SK-N-SH treated with all-trans-retinoic acid at 6 μM for 48 hours (cell line): ENCODE measurements around the gene INSM1.

ENCODE experiments used
- ATAC-seq: fragments of 200-7000 bp; cut with Tn5 transposase; 3 replicates; pipeline ENCODE4 v1.9.1; 2020; ENCODE audit warnings: mild to moderate bottlenecking, moderate library complexity
- CSDC2 ChIP-seq: fragments of 250-450 bp; sonication (Bioruptor Pico); IDR thresholded peaks from 2 replicates; pipeline ENCODE4 v1.5.0; 2020; ENCODE audit warnings: mild to moderate bottlenecking, moderate library complexity
- CSRNP3 ChIP-seq: fragments of 250-450 bp; sonication (Bioruptor Pico); IDR thresholded peaks from 2 replicates; pipeline ENCODE4 v1.5.1; 2021; ENCODE audit warnings: mild to moderate bottlenecking, moderate library complexity
- ESRRG ChIP-seq: fragments of 250-450 bp; sonication (Bioruptor Pico); IDR thresholded peaks from 2 replicates; pipeline ENCODE4 v1.6.1; 2021; ENCODE audit warnings: mild to moderate bottlenecking
- ISL1 ChIP-seq: fragments of 250-450 bp; sonication (Bioruptor Pico); IDR thresholded peaks from 2 replicates; pipeline ENCODE4 v2.1.2; 2022; ENCODE audit warnings: mild to moderate bottlenecking, moderate library complexity
- OSR1 ChIP-seq: fragments of 250-450 bp; sonication (Bioruptor Pico); IDR thresholded peaks from 2 replicates; pipeline ENCODE4 v1.8.0; 2022; ENCODE audit warnings: moderate library complexity, mild to moderate bottlenecking, inconsistent platforms
- POU6F1 ChIP-seq: fragments of 250-450 bp; sonication (Bioruptor Pico); IDR thresholded peaks from 2 replicates; pipeline ENCODE4 v1.8.0; 2021; ENCODE audit warnings: low read depth, mild to moderate bottlenecking, moderate library complexity, borderline replicate concordance
- PPARA ChIP-seq: fragments of 250-450 bp; sonication (Bioruptor Pico); IDR thresholded peaks from 2 replicates; pipeline ENCODE4 v1.5.0; 2020; ENCODE audit warnings: mild to moderate bottlenecking, borderline replicate concordance
- RARB ChIP-seq: fragments of 250-450 bp; sonication (Bioruptor Pico); IDR thresholded peaks from 2 replicates; pipeline ENCODE4 v1.8.0; 2021; ENCODE audit warnings: mild to moderate bottlenecking, moderate library complexity
- SNAI2 ChIP-seq: fragments of 250-450 bp; sonication (Bioruptor Pico); IDR thresholded peaks from 2 replicates; pipeline ENCODE4 v1.5.0; 2020; ENCODE audit warnings: mild to moderate bottlenecking, moderate library complexity
- TCF4 ChIP-seq: fragments of 250-450 bp; sonication (Bioruptor Pico); IDR thresholded peaks from 2 replicates; pipeline ENCODE4 v1.8.0; 2021; ENCODE audit warnings: mild to moderate bottlenecking, moderate library complexity, borderline replicate concordance
- ZC3H10 ChIP-seq: fragments of 250-450 bp; sonication (Bioruptor Pico); IDR thresholded peaks from 2 replicates; pipeline ENCODE4 v1.5.1; 2021; ENCODE audit warnings: mild to moderate bottlenecking, moderate library complexity
- ZFP3 ChIP-seq: fragments of 250-450 bp; sonication (Bioruptor Pico); IDR thresholded peaks from 2 replicates; pipeline ENCODE4 v1.5.0; 2020; ENCODE audit warnings: mild to moderate bottlenecking, moderate library complexity
- ZNF70 ChIP-seq: fragments of 450-650 bp; formaldehyde crosslinking; IDR thresholded peaks from 2 replicates; pipeline ENCODE4 v1.5.0; 2020; ENCODE audit warnings: mild to moderate bottlenecking, moderate library complexity
- ZNF8 ChIP-seq: fragments of 450-650 bp; formaldehyde crosslinking; IDR thresholded peaks from 2 replicates; pipeline ENCODE4 v1.5.0; 2020; ENCODE audit warnings: mild to moderate bottlenecking, moderate library complexity
- TF ChIP-seq, protein P1 (sequence below): fragments of 250-450 bp; sonication (Bioruptor Pico); IDR thresholded peaks from 2 replicates; pipeline ENCODE4 v1.5.1; 2020; ENCODE audit warnings: low read depth, mild to moderate bottlenecking, moderate library complexity
- TF ChIP-seq, protein P2 (sequence below): fragments of 250-450 bp; sonication (Bioruptor Pico); IDR thresholded peaks from 2 replicates; pipeline ENCODE4 v1.8.0; 2020; ENCODE audit warnings: mild to moderate bottlenecking, moderate library complexity, borderline replicate concordance

Gene INSM1, protein sequence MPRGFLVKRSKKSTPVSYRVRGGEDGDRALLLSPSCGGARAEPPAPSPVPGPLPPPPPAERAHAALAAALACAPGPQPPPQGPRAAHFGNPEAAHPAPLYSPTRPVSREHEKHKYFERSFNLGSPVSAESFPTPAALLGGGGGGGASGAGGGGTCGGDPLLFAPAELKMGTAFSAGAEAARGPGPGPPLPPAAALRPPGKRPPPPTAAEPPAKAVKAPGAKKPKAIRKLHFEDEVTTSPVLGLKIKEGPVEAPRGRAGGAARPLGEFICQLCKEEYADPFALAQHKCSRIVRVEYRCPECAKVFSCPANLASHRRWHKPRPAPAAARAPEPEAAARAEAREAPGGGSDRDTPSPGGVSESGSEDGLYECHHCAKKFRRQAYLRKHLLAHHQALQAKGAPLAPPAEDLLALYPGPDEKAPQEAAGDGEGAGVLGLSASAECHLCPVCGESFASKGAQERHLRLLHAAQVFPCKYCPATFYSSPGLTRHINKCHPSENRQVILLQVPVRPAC

GRCh38 chr20:20367575-20368417, at the start of gene INSM1:
Gene INSM1, plus strand, starts transcription at chr20:20368104. Its CDS starts 164 bp downstream, at chr20:20368268.
- TF ChIP-seq, protein P1, sequence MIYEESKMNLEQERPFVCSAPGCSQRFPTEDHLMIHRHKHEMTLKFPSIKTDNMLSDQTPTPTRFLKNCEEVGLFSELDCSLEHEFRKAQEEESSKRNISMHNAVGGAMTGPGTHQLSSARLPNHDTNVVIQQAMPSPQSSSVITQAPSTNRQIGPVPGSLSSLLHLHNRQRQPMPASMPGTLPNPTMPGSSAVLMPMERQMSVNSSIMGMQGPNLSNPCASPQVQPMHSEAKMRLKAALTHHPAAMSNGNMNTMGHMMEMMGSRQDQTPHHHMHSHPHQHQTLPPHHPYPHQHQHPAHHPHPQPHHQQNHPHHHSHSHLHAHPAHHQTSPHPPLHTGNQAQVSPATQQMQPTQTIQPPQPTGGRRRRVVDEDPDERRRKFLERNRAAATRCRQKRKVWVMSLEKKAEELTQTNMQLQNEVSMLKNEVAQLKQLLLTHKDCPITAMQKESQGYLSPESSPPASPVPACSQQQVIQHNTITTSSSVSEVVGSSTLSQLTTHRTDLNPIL (CRISPR knock-in tag) = no peak
- no peak for TF ChIP-seq ZC3H10 (CRISPR knock-in tag)
- no peak for TF ChIP-seq ZNF70
- no peak for TF ChIP-seq ZFP3 (CRISPR knock-in tag)
- TF ChIP-seq ISL1 = no peak
- TF ChIP-seq TCF4 (CRISPR knock-in tag) = no peak
- TF ChIP-seq RARB (CRISPR knock-in tag) = no peak
- TF ChIP-seq, protein P2, sequence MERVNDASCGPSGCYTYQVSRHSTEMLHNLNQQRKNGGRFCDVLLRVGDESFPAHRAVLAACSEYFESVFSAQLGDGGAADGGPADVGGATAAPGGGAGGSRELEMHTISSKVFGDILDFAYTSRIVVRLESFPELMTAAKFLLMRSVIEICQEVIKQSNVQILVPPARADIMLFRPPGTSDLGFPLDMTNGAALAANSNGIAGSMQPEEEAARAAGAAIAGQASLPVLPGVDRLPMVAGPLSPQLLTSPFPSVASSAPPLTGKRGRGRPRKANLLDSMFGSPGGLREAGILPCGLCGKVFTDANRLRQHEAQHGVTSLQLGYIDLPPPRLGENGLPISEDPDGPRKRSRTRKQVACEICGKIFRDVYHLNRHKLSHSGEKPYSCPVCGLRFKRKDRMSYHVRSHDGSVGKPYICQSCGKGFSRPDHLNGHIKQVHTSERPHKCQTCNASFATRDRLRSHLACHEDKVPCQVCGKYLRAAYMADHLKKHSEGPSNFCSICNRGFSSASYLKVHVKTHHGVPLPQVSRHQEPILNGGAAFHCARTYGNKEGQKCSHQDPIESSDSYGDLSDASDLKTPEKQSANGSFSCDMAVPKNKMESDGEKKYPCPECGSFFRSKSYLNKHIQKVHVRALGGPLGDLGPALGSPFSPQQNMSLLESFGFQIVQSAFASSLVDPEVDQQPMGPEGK (CRISPR knock-in tag) = no peak
- ATAC-seq = no peak

- ATAC-seq = no peak
- no peak for TF ChIP-seq ESRRG
- no peak for TF ChIP-seq SNAI2 (CRISPR knock-in tag)
Measured at GRCh38 chr20:20318365-20319161, 49.3 kb upstream of the INSM1 start.

- TF ChIP-seq CSRNP3 (CRISPR knock-in tag) = no peak
- TF ChIP-seq PPARA = no peak
- TF ChIP-seq, all 23 proteins: peak for 0
- no peak for ATAC-seq
Measured at GRCh38 chr20:20321134-20321533, 46.8 kb upstream of the INSM1 start.

DNA sequence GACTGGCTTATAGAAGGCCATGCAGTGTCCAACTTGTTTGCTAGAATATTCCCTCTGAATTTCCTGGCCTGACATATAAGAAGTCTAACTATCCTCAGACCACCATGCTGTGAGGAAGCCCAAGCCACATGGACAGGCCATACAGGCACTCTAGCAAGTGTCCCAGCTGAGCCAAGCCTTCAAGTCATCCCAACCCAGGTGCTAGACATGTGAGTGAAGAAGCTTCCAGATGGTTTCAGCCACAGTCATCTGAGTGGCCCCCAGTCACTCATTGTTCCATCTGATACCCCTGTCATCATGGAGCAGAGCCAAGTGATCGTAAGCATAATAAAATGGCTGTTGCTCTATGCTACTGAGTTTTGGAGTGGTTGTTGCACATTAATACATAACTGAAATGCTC, 46.0 kb upstream of the INSM1 start:
- ATAC-seq = no peak
- no peak for TF ChIP-seq CSDC2 (CRISPR knock-in tag)
- TF ChIP-seq OSR1 (CRISPR knock-in tag) = no peak
- TF ChIP-seq, protein P2 (CRISPR knock-in tag) = no peak
- TF ChIP-seq ZNF8 (CRISPR knock-in tag) = no peak
- no peak for TF ChIP-seq ZFP3 (CRISPR knock-in tag)
- TF ChIP-seq RARB (CRISPR knock-in tag) = no peak
- TF ChIP-seq POU6F1 (CRISPR knock-in tag) = no peak
- no peak for TF ChIP-seq ISL1
- TF ChIP-seq ZNF70 = no peak
- TF ChIP-seq, all 23 proteins: peak for 0
